Measurements from ENCODE around the gene FARP1.
"Not testable (repeated sequence)": the region's sequence is repeated elsewhere in the genome, so short reads cannot be mapped to it uniquely, and the experiment has no call there.

FARP1 gene

GRCh38 chr13:98230762-98231161 lies 87.9 kb downstream of the FARP1 start:
- not testable (repeated sequence) for DNase-seq

GRCh38 chr13:98232456-98232855 lies 89.6 kb downstream of the FARP1 start:
- no peak for DNase-seq

- no peak for DNase-seq
These were observed 90.2 kb downstream of the FARP1 start for GRCh38 chr13:98233127-98233526.

- DNase-seq, result no peak
These were observed 91.5 kb downstream of the FARP1 start for GRCh38 chr13:98234348-98234747.

GRCh38 chr13:98236197-98236596 lies 93.3 kb downstream of the FARP1 start:
- DNase-seq, result no peak

- no peak for DNase-seq
These were observed 94.4 kb downstream of the FARP1 start for GRCh38 chr13:98237331-98237730.

GRCh38 chr13:98239162-98240076 lies 96.5 kb downstream of the FARP1 start:
- DNase-seq, result no peak

GRCh38 chr13:98240135-98240534 lies 97.2 kb downstream of the FARP1 start:
- DNase-seq, result no peak

GRCh38 chr13:98240974-98241373 lies 98.1 kb downstream of the FARP1 start:
- no peak for DNase-seq

- no peak for DNase-seq
These were observed 99.1 kb downstream of the FARP1 start for GRCh38 chr13:98241976-98242375.

- no peak for DNase-seq
These were observed 99.5 kb downstream of the FARP1 start for GRCh38 chr13:98242403-98242802.

GRCh38 chr13:98243929-98244272 lies 101.0 kb downstream of the FARP1 start:
- no peak for DNase-seq

GRCh38 chr13:98246538-98247172 lies 103.8 kb downstream of the FARP1 start:
- DNase-seq, result no peak

- no peak for DNase-seq
These were observed 108.8 kb downstream of the FARP1 start for GRCh38 chr13:98251708-98252107.

GRCh38 chr13:98252931-98253470 lies 110.1 kb downstream of the FARP1 start:
- no peak for DNase-seq

- no peak for DNase-seq
These were observed 110.6 kb downstream of the FARP1 start for GRCh38 chr13:98253526-98253925.

- no peak for DNase-seq
These were observed 111.6 kb downstream of the FARP1 start for GRCh38 chr13:98254513-98254912.

GRCh38 chr13:98258226-98258625 lies 115.3 kb downstream of the FARP1 start:
- no peak for DNase-seq

GRCh38 chr13:98260357-98261164 lies 117.7 kb downstream of the FARP1 start:
- DNase-seq, result no peak

GRCh38 chr13:98261165-98261702 lies 118.3 kb downstream of the FARP1 start:
- no peak for DNase-seq

GRCh38 chr13:98262292-98262691 lies 119.4 kb downstream of the FARP1 start:
- DNase-seq, result no peak

- DNase-seq, result no peak
These were observed 120.9 kb downstream of the FARP1 start for GRCh38 chr13:98263841-98264240.

GRCh38 chr13:98264877-98265276 lies 122.0 kb downstream of the FARP1 start:
- no peak for DNase-seq
